GM12878 (cell line): ENCODE measurements around the gene STPG1.

Experiments
- CTCF ChIP-seq, 3 experiments: IDR thresholded peaks in 2 of 3; conservative IDR thresholded peaks in 1 of 3; 2 replicates each; pipeline ENCODE4 v1.5.1; 2011; ENCODE audit warnings: low read depth in 3 of 3, low read length in 3 of 3, mild to moderate bottlenecking in 3 of 3, control low read depth in 2 of 3, moderate library complexity in 2 of 3, inconsistent platforms in 1 of 3, mixed read lengths in 1 of 3; ENCODE audit not compliant: control insufficient read depth in 2 of 3, insufficient read depth in 1 of 3; ENCODE audit errors: extremely low read depth in 1 of 3
- HDAC2 ChIP-seq: fragments of 200-600 bp; sonication (generic); IDR thresholded peaks from 2 replicates; pipeline ENCODE4 v1.6.1; 2017
- POLR2AphosphoS5 ChIP-seq: IDR thresholded peaks from 2 replicates; pipeline ENCODE4 v1.6.1; 2011; ENCODE audit warnings: mild to moderate bottlenecking, low read length, inconsistent platforms
- TAF1 ChIP-seq: IDR thresholded peaks from 2 replicates; pipeline ENCODE4 v1.6.1; 2011; ENCODE audit warnings: mild to moderate bottlenecking, low read depth, low read length, borderline replicate concordance
- ZNF274 ChIP-seq: IDR thresholded peaks from one replicate; pipeline ENCODE4 v1.8.0; 2011; ENCODE audit not compliant: insufficient read length, insufficient read depth
- ZZZ3 ChIP-seq: IDR thresholded peaks from 2 replicates; pipeline ENCODE4 v1.6.1; 2011; ENCODE audit warnings: low read depth; ENCODE audit not compliant: control insufficient read depth, insufficient read length
- TF ChIP-seq, protein P1 (sequence below): fragments of 450-650 bp; IDR thresholded peaks from 2 replicates; pipeline ENCODE4 v1.6.1; 2017; ENCODE audit warnings: mild to moderate bottlenecking, moderate library complexity

- no peak for TF ChIP-seq HDAC2
- TF ChIP-seq TAF1, result no peak
- no peak for TF ChIP-seq ZZZ3
- no peak for TF ChIP-seq CTCF (IDR thresholded peaks at IDR 0.05 in 2 of 3, conservative IDR thresholded peaks at IDR 0.05 in 1 of 3; ENCODE audit: control insufficient read depth in 2 of 3, extremely low read depth in 1 of 3, insufficient read depth in 1 of 3, low read depth in 3 of 3, low read length in 3 of 3)
- TF ChIP-seq POLR2AphosphoS5, result no peak
- TF ChIP-seq ZNF274, result no peak
- TF ChIP-seq, protein P1, sequence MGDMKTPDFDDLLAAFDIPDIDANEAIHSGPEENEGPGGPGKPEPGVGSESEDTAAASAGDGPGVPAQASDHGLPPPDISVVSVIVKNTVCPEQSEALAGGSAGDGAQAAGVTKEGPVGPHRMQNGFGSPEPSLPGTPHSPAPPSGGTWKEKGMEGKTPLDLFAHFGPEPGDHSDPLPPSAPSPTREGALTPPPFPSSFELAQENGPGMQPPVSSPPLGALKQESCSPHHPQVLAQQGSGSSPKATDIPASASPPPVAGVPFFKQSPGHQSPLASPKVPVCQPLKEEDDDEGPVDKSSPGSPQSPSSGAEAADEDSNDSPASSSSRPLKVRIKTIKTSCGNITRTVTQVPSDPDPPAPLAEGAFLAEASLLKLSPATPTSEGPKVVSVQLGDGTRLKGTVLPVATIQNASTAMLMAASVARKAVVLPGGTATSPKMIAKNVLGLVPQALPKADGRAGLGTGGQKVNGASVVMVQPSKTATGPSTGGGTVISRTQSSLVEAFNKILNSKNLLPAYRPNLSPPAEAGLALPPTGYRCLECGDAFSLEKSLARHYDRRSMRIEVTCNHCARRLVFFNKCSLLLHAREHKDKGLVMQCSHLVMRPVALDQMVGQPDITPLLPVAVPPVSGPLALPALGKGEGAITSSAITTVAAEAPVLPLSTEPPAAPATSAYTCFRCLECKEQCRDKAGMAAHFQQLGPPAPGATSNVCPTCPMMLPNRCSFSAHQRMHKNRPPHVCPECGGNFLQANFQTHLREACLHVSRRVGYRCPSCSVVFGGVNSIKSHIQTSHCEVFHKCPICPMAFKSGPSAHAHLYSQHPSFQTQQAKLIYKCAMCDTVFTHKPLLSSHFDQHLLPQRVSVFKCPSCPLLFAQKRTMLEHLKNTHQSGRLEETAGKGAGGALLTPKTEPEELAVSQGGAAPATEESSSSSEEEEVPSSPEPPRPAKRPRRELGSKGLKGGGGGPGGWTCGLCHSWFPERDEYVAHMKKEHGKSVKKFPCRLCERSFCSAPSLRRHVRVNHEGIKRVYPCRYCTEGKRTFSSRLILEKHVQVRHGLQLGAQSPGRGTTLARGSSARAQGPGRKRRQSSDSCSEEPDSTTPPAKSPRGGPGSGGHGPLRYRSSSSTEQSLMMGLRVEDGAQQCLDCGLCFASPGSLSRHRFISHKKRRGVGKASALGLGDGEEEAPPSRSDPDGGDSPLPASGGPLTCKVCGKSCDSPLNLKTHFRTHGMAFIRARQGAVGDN, result no peak
Observed at GRCh38 chr1:24450316-24450715, 36.7 kb upstream of the STPG1 start.
